HUES64 (cell line): ENCODE results near the gene BACH1.
"Not testable (repeated sequence)": the region's sequence is repeated elsewhere in the genome, so short reads cannot be mapped to it uniquely, and the experiment has no call there.

ENCODE experiments used
- H3K27ac ChIP-seq: 2 replicates; pipeline ENCODE4 v1.7.0; 2013; ENCODE audit warnings: low read depth, low read length, inconsistent platforms
- H3K27me3 ChIP-seq: 2 replicates; pipeline ENCODE4 v1.6.1; 2013; ENCODE audit warnings: mild to moderate bottlenecking, low read length; ENCODE audit not compliant: insufficient read depth
- H3K36me3 ChIP-seq: 2 replicates; pipeline ENCODE4 v1.6.1; 2013; ENCODE audit warnings: mild to moderate bottlenecking, low read length; ENCODE audit not compliant: insufficient read depth
- H3K4me1 ChIP-seq: 2 replicates; pipeline ENCODE4 v1.6.1; 2013; ENCODE audit warnings: mild to moderate bottlenecking, low read length, moderate library complexity; ENCODE audit not compliant: insufficient read depth
- H3K4me3 ChIP-seq: 2 replicates; pipeline ENCODE4 v1.5.1; 2013; ENCODE audit warnings: mild to moderate bottlenecking, low read length, moderate library complexity
- H3K9ac ChIP-seq: 2 replicates; pipeline ENCODE4 v1.6.1; 2013; ENCODE audit warnings: mild to moderate bottlenecking, low read depth, low read length
- H3K9me3 ChIP-seq: 2 replicates; pipeline ENCODE4 v1.6.1; 2013; ENCODE audit warnings: low read depth, low read length; ENCODE audit not compliant: insufficient read depth
- WGBS: fragments of 150-250, 120-280 bp; methylation state at CpG from one replicate; pipeline ENCODE4 v1.1.7; 2013; ENCODE audit warnings: missing lambda C conversion rate; 5-methylcytosine and 5-hydroxymethylcytosine counted together

Gene BACH1

GRCh38 chr21:29351691-29352090 lies 53.0 kb downstream of the BACH1 start:
- Histone ChIP-seq H3K27ac (no peak overlapping the region), H3K9me3 (peaks cover 16% of the 10 kb centered on the region; the same call in 1 of the 2 replicates), H3K27me3 (no peaks in the 10 kb centered on the region), H3K36me3 (peaks cover 18% of the 10 kb centered on the region; the same call in 1 of the 2 replicates), H3K9ac (no peak overlapping the region), H3K4me1 (no peaks in the 10 kb centered on the region), H3K4me3 (no peak overlapping the region)

DNA sequence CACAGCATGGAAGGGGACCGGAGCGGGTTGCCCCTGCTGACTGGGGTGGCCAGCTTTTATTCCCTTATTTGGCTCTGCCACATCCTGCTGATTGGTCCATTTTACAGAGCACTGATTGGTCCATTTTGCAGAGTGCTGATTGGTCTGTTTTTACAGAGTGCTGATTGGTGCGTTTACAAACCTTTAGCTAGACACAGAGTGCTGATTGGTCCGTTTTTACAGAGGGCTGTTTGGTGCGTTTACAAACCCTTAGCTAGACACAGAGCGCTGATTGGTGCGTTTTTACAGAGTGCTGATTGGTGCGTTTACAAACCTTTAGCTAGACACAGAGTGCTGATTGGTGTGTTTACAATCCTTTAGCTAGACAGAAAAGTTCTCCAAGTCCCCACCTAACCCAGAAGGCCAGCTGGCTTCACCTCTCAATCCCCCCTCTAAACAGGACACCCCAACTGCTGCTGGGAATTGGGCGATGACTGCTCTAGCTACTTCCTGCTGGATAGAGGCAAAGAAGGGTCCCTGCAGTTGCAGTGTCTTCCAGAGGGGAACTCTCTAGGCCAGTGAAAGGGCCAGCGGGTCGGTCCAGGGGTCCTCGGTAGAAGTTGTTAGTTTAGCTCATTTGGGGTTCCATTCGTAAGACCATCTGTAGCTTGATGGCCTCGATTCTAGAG lies 56.5 kb downstream of the BACH1 start:
- H3K27ac ChIP-seq, H3K9ac ChIP-seq, H3K4me3 ChIP-seq, H3K4me1 ChIP-seq, H3K27me3 ChIP-seq: not testable (repeated sequence)
- Histone ChIP-seq H3K9me3 (peaks cover 16% of the 10 kb centered on the region; the same call in 1 of the 2 replicates), H3K36me3 (peaks cover 18% of the 10 kb centered on the region; the same call in 1 of the 2 replicates)
- WGBS: 96% methylated on average over 13 of the region's 14 CpGs

DNA sequence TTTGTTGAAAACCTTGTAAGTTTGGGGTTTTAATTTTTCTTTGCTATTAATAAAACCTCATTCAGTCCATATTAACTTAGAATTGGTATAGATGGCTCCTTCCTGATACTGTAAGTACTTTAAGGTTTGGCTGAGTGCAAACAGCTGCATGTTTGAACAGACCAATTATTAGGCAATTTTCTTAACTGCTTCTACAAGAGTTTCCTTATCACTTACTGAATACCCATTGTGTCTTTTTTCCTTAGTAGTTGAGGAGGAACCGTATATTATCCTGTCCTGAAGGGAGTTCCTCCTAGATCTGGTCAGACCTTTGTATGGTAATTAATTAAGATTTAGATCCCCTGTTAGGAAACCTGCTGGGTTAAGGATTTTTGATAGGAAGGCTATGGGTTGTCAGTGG lies 57.6 kb downstream of the BACH1 start:
- H3K4me1 ChIP-seq, H3K4me3 ChIP-seq, H3K27me3 ChIP-seq, H3K27ac ChIP-seq, H3K9ac ChIP-seq: not testable (repeated sequence)
- H3K9me3 ChIP-seq: peaks cover 16% of the 10 kb centered on the region; the same call in 1 of the 2 replicates
- 89% methylated on average over 1 of the region's 1 CpG for WGBS
- peaks cover 18% of the 10 kb centered on the region; the same call in 1 of the 2 replicates for H3K36me3 ChIP-seq

GRCh38 chr21:29356810-29357209 lies 58.1 kb downstream of the BACH1 start:
- H3K4me1 ChIP-seq, H3K4me3 ChIP-seq, H3K9ac ChIP-seq, H3K27ac ChIP-seq, H3K27me3 ChIP-seq: not testable (repeated sequence)
- 87% methylated on average over 3 of the region's 4 CpGs for WGBS
- Histone ChIP-seq H3K9me3 (peaks cover 16% of the 10 kb centered on the region; the same call in 1 of the 2 replicates), H3K36me3 (peaks cover 18% of the 10 kb centered on the region; the same call in 1 of the 2 replicates)

GRCh38 chr21:29359718-29360117 lies 61.0 kb downstream of the BACH1 start:
- H3K4me3 ChIP-seq: no peak overlapping the region
- no peak overlapping the region for H3K9ac ChIP-seq
- H3K36me3 ChIP-seq: peaks cover 3% of the 10 kb centered on the region; the same call in 1 of the 2 replicates
- H3K9me3 ChIP-seq: 0 out of 2 replicates have a peak, but pooled peaks cover 4% of the 10 kb centered on the region
- WGBS: 91% methylated on average over 3 of the region's 3 CpGs
- H3K27me3 ChIP-seq: no peaks in the 10 kb centered on the region
- no peaks in the 10 kb centered on the region for H3K4me1 ChIP-seq
- no peak overlapping the region for H3K27ac ChIP-seq

GRCh38 chr21:29360799-29361765 lies 62.4 kb downstream of the BACH1 start:
- H3K27me3 ChIP-seq: no peaks in the 10 kb centered on the region
- H3K4me1 ChIP-seq: no peaks in the 10 kb centered on the region
- 91% methylated on average over 9 of the region's 9 CpGs for WGBS
- no peak overlapping the region for H3K9ac ChIP-seq
- H3K27ac ChIP-seq: no peak overlapping the region
- H3K9me3 ChIP-seq: no peaks in the 10 kb centered on the region
- H3K4me3 ChIP-seq: no peak overlapping the region
- no peaks in the 10 kb centered on the region; the same call in 1 of the 2 replicates for H3K36me3 ChIP-seq

DNA sequence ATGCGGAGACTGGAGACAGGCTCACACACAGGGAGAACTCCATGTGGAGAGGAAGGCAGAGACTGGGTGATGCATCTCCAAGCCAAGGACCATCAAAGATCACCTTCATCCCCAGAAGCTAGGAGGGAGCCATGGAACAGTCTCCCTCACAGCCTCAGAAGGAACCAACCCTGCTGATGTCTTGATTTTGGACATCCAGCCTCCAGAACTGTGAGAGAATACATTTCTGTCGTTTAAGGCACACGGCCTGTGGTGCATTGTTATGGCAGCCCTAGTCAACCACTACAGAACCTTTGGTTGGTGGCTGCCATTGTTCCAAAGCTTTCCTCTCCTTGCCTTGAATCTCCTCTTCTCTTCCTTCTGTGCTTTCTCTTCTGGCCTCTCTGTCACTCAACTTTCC lies 64.0 kb downstream of the BACH1 start:
- Histone ChIP-seq H3K4me1 (no peaks in the 10 kb centered on the region), H3K9me3 (no peaks in the 10 kb centered on the region), H3K4me3 (no peak overlapping the region), H3K9ac (no peak overlapping the region), H3K27me3 (no peaks in the 10 kb centered on the region), H3K27ac (no peak overlapping the region), H3K36me3 (no peaks in the 10 kb centered on the region; the same call in 1 of the 2 replicates)
- 94% methylated on average over 3 of the region's 3 CpGs for WGBS

GRCh38 chr21:29365661-29366265 lies 67.0 kb downstream of the BACH1 start:
- 96% methylated on average over 8 of the region's 8 CpGs for WGBS

GRCh38 chr21:29366532-29366931 lies 67.8 kb downstream of the BACH1 start:
- no peaks in the 10 kb centered on the region for H3K4me1 ChIP-seq
- H3K27ac ChIP-seq: no peak overlapping the region
- H3K9me3 ChIP-seq: no peaks in the 10 kb centered on the region
- H3K36me3 ChIP-seq: no peaks in the 10 kb centered on the region; the same call in 1 of the 2 replicates
- H3K27me3 ChIP-seq: no peaks in the 10 kb centered on the region
- no peak overlapping the region for H3K9ac ChIP-seq
- 94% methylated on average over 3 of the region's 3 CpGs for WGBS
- no peak overlapping the region for H3K4me3 ChIP-seq

More at GRCh38 chr21:29365661-29366265, 67.0 kb downstream of the BACH1 start:
- H3K36me3 ChIP-seq: no peaks in the 10 kb centered on the region; the same call in 1 of the 2 replicates
- H3K9me3 ChIP-seq: no peaks in the 10 kb centered on the region
- no peaks in the 10 kb centered on the region for H3K27me3 ChIP-seq
- H3K4me3 ChIP-seq: no peak overlapping the region
- H3K9ac ChIP-seq: no peak overlapping the region
- no peak overlapping the region for H3K27ac ChIP-seq
- H3K4me1 ChIP-seq: no peaks in the 10 kb centered on the region

GRCh38 chr21:29367335-29367734 lies 68.6 kb downstream of the BACH1 start:
- Histone ChIP-seq H3K27ac (no peak overlapping the region), H3K4me1 (no peaks in the 10 kb centered on the region), H3K9me3 (no peaks in the 10 kb centered on the region), H3K36me3 (no peaks in the 10 kb centered on the region; the same call in 1 of the 2 replicates), H3K9ac (no peak overlapping the region), H3K4me3 (no peak overlapping the region), H3K27me3 (no peaks in the 10 kb centered on the region)
- 100% methylated on average over 1 of the region's 2 CpGs for WGBS

DNA sequence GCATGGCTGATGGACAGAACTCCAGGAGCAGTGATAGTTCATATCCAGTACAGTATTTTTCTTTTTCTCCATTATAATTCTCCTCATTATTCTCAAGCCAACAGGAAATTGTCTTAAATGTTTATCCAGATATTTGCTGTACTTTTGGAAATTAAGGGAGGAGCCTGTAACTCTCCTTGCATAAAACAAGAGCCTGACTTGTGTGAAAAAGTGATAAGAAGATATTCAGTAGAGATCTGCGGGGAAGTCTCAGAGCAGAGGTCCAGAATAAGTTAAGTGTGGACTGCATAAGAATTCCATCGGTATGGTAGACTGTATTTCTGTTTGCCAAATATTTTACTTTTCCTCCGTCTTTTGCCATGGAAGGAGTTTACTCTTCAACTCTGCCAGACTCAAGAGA lies 70.2 kb downstream of the BACH1 start:
- H3K27me3 ChIP-seq: no peaks in the 10 kb centered on the region
- 95% methylated on average over 3 of the region's 3 CpGs for WGBS
- no peak overlapping the region for H3K4me3 ChIP-seq

More for the DNA sequence above, 70.2 kb downstream of the BACH1 start:
- H3K9ac ChIP-seq: no peak overlapping the region
- no peak overlapping the region for H3K27ac ChIP-seq
- H3K9me3 ChIP-seq: no peaks in the 10 kb centered on the region
- H3K4me1 ChIP-seq: no peaks in the 10 kb centered on the region
- H3K36me3 ChIP-seq: no peaks in the 10 kb centered on the region; the same call in 1 of the 2 replicates
